Fibroblast of skin of right quadriceps (primary cell): ENCODE data around the gene HLF.
A peak's percentile ranks its signal among the peaks of the same experiment; 100 is the strongest.

ENCODE experiments used
- DNase-seq: peaks from one replicate; pipeline ENCODE4 v3.0.0-alpha.2; 2013

The HLF gene, protein sequence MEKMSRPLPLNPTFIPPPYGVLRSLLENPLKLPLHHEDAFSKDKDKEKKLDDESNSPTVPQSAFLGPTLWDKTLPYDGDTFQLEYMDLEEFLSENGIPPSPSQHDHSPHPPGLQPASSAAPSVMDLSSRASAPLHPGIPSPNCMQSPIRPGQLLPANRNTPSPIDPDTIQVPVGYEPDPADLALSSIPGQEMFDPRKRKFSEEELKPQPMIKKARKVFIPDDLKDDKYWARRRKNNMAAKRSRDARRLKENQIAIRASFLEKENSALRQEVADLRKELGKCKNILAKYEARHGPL

GRCh38 chr17:55264645-55265298 lies at the start of gene HLF:
Gene HLF, plus strand, starts transcription at chr17:55264960. Its CDS starts 525 bp downstream, at chr17:55265485.
- peak; percentile 74 for DNase-seq

DNA sequence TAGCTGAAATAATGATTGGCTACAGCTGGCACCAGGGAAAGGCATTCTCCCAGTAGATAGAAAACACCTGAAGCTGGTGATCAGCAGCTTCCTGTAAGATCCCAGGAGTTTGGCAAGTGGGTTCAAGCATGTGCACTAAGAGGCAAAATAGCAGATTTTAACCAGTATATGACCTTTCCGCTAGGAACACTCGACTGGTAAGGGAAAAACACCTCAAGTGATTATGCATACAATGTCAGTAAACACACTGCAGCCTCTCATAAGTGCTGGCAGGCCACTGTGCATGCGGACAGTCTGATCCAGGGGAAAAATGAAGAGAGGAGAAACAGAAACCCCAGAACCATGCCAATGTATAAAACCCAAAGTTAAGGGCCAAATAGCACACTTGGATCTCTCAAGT lies 49.0 kb upstream of the HLF start:
- DNase-seq, result no peak

GRCh38 chr17:55216888-55217287 lies 47.9 kb upstream of the HLF start:
- DNase-seq, result no peak

DNA sequence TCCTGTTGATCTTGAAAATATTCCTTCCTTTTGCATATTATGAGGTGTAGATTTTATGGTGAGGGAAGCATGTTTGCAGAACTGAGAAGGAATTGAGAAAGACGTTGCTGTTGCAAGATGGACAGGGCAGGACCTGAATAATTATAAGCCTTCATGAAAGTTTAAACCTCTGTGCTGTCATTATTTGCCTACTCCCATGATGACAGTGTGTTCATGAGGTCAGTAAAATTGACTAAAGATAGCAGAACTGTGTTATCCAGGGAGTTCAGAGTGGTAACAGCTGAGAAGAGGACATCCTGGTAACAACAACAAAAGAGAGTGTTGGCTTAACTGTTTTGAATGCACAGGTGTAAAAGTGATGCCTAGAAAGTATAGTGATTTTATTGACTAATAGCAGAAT lies 45.3 kb upstream of the HLF start:
- DNase-seq, result no peak

DNA sequence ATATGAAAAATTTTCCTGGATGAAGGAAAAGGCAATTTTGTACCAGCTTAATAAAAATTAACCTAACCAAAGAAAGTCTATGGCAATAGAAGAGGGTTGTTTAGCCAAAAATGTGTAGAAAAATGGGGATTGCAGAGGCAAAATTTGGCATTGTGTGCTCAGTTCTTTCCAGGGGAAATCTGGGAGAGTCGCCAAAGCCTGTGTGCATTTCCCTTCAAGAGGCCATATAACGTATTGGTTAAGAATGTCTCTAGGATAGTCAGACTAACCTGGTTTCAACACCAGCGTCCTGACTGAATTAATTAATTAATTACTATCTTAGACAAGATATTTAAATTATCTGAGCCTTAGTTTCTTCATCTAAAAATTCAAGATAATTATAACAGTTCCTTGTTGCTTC lies 44.8 kb upstream of the HLF start:
- DNase-seq, result no peak

DNA sequence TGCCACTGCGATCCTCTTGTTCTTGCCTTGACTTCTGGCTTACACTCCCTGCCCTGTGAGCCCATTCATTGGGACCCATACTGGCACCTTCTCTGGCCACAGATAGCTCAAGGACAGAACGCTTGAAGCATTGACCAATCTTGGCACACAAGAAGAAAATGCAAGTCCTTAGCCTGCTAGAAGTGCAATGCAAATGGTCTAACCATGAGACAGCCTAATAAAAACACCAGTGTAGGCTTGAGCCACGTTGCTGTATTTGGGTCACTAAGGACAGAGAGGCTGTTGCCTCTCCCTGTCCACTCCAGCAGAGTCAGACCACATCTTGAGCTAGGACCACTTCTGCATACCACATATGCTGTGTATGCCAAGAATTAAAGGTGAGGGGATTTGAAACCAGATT lies 41.2 kb upstream of the HLF start:
- no peak for DNase-seq

GRCh38 chr17:55224746-55225145 lies 40.0 kb upstream of the HLF start:
- DNase-seq, result no peak

DNA sequence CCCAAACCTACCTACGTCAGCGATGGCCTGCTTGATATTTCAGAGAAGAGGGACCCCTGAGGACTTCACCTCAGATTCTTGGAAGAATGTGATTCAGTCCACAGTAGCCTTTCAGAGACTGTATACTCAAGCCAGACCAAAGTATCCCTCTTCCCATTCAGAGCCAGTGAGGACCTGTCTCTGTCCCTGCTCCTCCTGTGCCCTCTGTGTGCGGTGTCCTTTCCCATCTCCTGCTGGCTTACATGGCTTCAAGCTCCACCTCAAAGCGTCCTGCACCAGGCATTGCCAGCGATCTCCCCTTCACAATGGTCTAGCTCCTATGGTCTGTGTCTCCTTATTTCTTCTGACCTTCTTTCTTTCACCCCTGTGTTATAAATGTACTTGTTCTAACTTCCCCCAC lies 39.5 kb upstream of the HLF start:
- no peak for DNase-seq

- DNase-seq, result no peak
Observed at GRCh38 chr17:55228683-55229192, 36.0 kb upstream of the HLF start.

DNA sequence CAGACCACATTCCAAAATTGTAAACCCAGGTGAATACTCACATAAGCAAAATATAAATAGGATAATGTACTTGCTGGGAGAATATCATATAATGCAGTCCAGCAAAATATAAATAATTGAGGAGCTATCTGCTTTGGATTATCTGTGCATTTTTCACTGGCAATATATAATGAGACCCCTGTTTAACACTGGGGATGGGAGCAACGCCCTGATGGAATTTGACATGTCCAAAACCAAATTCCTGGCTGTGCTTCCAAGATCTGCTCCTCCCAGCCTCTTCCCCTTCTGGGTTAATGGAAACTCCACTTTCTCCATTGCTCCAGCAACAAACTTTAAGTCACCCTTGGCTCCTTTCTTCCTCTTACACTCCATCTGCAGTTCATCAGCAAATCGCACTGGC lies 35.5 kb upstream of the HLF start:
- no peak for DNase-seq

DNA sequence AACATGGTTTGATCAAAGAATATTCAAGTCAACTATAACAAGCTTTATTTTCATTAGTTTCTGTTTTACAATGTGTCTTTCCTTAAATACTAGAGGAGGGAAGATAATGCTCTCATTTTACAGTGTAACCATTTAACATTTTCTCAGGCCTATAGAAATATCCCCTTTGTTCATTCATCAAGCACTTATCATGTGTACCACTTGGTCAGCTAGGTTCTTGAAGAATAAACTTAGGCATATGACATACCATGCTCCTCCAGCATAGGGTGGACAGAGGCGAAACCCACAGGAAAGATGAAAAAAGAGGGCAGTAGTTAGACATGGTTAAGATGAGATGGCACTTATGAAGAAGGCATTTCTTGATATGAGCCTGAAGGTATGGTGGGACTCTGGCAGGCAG lies 34.0 kb upstream of the HLF start:
- DNase-seq, result no peak

- no peak for DNase-seq
Observed at GRCh38 chr17:55233840-55234239, 30.9 kb upstream of the HLF start.

GRCh38 chr17:55236316-55236715 lies 28.4 kb upstream of the HLF start:
- no peak for DNase-seq

GRCh38 chr17:55237268-55237667 lies 27.5 kb upstream of the HLF start:
- DNase-seq, result peak; percentile 5

DNA sequence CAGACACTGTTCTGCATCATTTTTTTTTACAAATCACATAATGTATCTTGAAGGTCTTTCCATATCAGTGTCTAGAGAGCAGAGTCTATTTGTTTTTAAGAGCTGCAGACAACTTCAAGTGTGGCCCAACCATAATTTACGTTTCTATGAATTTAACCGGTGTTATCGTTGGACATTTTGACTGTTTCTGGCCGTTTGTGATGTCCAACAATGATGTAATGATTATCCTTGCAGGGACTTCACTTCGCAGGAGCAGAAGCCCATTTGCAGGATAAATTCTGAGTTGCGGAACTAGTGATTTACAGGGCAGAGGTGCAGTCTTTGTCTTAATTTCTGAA lies 26.9 kb upstream of the HLF start:
- DNase-seq, result no peak

GRCh38 chr17:55238179-55238930 lies 26.4 kb upstream of the HLF start:
- peak; percentile 92 for DNase-seq

DNA sequence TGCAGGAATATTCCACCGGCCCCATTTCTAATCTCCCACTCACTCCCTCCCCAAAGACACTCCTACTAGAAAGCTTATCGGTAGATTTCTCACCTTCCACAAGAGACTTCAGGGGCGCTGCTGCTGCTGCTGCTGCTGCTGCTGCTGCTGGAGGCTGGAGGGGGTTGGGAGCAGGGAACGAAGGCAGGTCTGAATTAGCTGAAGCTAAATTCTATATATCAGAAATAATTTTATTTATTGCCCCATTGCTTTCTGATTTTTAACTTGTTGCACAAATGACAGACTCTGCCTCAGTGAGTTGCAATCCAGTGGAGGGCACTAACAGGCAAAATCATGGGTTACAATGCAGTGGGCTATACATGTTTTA lies 25.8 kb upstream of the HLF start:
- DNase-seq, result no peak

GRCh38 chr17:55241097-55241496 lies 23.7 kb upstream of the HLF start:
- DNase-seq, result no peak

- DNase-seq, result no peak
Observed at GRCh38 chr17:55242476-55242875, 22.3 kb upstream of the HLF start.

- DNase-seq, result no peak
Observed at GRCh38 chr17:55245986-55246385, 18.8 kb upstream of the HLF start.

- DNase-seq, result no peak
Observed at GRCh38 chr17:55246583-55246982, 18.2 kb upstream of the HLF start.

DNA sequence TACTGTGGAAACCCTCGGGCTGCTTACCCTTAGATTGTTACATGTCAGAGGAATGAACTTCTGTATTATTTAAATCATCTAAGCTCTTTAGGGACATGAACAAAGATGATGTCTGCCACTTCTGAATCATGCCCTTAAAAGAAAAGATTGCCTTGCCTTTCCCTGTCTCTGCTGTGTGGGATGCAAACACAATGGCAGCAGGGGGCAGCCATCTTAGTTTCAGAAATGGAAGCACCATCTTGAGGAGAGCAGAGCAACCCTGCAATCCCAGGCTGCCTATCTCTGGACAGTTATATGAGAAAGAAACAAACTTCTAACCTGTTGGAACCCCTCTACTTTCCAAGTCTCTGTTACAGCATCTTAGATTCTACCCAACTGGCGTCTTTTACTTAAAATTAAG lies 16.7 kb upstream of the HLF start:
- DNase-seq, result no peak

GRCh38 chr17:55249861-55250260 lies 14.9 kb upstream of the HLF start:
- DNase-seq, result no peak

DNA sequence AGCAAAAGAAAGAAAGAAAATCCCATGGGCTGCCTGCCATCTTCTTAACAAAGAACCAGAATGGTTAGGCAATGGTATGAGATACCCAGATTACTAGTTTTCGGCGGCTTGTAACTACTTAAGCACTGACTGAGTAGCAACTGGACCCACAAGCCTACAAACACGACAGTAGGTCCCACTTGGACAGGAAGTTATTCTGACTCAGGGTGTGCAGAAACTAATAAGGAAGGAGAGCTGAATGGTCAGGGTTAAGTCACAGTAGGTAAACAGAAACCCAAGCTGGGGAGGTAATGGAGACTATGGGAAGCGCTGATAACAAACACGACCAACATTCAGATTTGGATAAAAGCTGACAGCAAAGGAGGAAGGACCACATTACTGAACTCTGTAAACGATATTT lies 10.4 kb upstream of the HLF start:
- DNase-seq, result no peak
